BJ (cell line): Measurements from ENCODE around the gene HCCS. TPM values are rescaled to one million over a fixed set of nuclear protein-coding genes. Genes with fewer than 3 reads are reported as not detected.

Experiments used
- CTCF ChIA-PET: fragments of 350-600 bp; formaldehyde crosslinking; extraction: SDS; loops from one replicate; lab custom pipeline; 2021; ENCODE audit warnings: antibody characterized with exemption, inconsistent platforms; lab: Yijun Ruan, JAX
- POLR2A ChIA-PET: fragments of 300-600 bp; sonication (Branson Sonifier 250); formaldehyde crosslinking; extraction: SDS; loops from one replicate; lab custom pipeline; 2021; ENCODE audit warnings: antibody characterized with exemption; lab: Charles Lee
- DNase-seq: peaks from one replicate; pipeline ENCODE4 v3.0.0-alpha.2; 2011; ENCODE audit warnings: low read depth
- H3K27me3 ChIP-seq: 2 replicates; pipeline ENCODE4 v1.6.0; 2011; ENCODE audit warnings: low read length; ENCODE audit not compliant: control insufficient read depth, insufficient read depth
- H3K36me3 ChIP-seq: 2 replicates; pipeline ENCODE4 v1.5.1; 2011; ENCODE audit warnings: low read length; ENCODE audit not compliant: control insufficient read depth, insufficient read depth
- H3K4me3 ChIP-seq: 2 replicates; pipeline ENCODE4 v1.5.1; 2011; ENCODE audit warnings: low read depth, mild to moderate bottlenecking, control low read depth, low read length
- polyA plus RNA-seq: library from polyadenylated mRNA; depleted of rRNA; stranded (reverse); fragments of >200 nt; gene quantifications from 2 replicates; pipeline ENCODE4 v1.2.3, GENCODE V29; 2011
- TF ChIP-seq, protein P1 (sequence below): IDR thresholded peaks from 2 replicates; pipeline ENCODE4 v1.5.1; 2011; ENCODE audit warnings: low read depth, mild to moderate bottlenecking, control low read depth, inconsistent platforms, low read length, moderate library complexity; ENCODE audit not compliant: insufficient read depth

Gene HCCS
- polyA plus RNA-seq, 1 experiment = 18.9 TPM

DNA sequence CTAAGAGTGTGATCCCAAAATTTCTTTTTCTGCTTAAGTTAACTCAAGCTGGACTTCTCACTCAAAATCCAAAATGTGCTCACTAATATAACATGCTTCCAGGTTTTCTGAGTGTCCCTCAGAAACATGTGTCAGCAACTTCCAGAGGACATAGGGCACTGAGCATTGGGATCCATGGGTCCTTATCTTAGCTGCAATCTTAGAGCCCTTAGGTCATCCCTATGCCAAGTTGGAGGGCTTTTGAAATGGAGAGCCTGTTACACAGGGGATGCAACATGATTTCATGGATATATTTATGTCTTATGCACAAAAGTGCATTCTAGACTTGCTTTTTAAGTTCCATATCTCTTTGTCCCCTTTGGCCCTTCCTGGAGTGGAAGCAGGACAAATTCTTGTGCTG lies 11.7 kb upstream of the HCCS start:
- ChIA-PET POLR2A (no interaction called here), CTCF (no interaction called here)
- no peaks in the 10 kb centered on the region for H3K27me3 ChIP-seq
- no peak overlapping the region for H3K4me3 ChIP-seq
- no peak for DNase-seq
- H3K36me3 ChIP-seq = no peaks in the 10 kb centered on the region
- TF ChIP-seq, protein P1, sequence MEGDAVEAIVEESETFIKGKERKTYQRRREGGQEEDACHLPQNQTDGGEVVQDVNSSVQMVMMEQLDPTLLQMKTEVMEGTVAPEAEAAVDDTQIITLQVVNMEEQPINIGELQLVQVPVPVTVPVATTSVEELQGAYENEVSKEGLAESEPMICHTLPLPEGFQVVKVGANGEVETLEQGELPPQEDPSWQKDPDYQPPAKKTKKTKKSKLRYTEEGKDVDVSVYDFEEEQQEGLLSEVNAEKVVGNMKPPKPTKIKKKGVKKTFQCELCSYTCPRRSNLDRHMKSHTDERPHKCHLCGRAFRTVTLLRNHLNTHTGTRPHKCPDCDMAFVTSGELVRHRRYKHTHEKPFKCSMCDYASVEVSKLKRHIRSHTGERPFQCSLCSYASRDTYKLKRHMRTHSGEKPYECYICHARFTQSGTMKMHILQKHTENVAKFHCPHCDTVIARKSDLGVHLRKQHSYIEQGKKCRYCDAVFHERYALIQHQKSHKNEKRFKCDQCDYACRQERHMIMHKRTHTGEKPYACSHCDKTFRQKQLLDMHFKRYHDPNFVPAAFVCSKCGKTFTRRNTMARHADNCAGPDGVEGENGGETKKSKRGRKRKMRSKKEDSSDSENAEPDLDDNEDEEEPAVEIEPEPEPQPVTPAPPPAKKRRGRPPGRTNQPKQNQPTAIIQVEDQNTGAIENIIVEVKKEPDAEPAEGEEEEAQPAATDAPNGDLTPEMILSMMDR = no peak

DNA sequence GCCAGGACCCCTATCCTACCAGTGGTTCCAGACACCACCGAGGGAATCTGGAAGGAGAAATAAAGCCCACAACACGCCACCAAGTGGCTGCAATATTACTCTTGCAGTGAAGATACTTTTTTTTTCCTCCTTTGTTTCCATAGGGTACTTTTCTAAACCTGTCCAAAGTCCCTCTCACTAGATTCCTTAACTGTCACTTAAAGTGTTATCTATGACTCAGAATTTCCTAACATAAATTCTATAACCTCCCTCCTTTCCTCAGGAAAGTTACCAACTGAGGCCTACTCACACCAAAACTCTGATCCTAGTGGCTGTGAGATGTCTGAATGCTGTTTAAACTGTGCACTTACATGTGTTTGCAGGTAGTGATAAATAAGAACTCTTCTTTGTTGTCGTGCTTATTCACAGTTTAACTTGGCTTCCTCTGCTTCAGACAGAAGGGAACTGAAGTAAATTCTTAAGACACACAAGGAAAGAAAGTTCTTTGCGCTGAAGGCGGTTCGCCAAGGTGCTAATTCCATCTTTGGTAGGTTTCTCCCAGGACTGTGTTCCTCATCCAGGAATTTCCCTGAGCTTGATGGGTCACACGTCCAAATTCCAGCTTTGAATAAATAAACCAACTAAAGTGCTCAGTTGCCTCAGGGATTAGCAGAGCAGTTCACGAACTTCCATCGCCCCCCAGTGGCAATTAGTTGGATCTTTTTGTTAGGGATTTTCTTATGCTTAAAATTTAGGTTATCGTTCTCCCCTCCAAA lies 10.7 kb upstream of the HCCS start:
- CTCF ChIA-PET = interaction anchor here (0.5 to 1.0 kb wide), 4 partner anchors 344 to 535 kb away, joined by 3 to 7 read pairs (median 4); no protein-coding TSS in a partner anchor
- POLR2A ChIA-PET = no interaction called here
- Histone ChIP-seq H3K36me3 (no peaks in the 10 kb centered on the region), H3K27me3 (no peaks in the 10 kb centered on the region), H3K4me3 (no peak overlapping the region)
- peak; percentile 31 for DNase-seq
- TF ChIP-seq, protein P1 = peak; percentile 56

DNA sequence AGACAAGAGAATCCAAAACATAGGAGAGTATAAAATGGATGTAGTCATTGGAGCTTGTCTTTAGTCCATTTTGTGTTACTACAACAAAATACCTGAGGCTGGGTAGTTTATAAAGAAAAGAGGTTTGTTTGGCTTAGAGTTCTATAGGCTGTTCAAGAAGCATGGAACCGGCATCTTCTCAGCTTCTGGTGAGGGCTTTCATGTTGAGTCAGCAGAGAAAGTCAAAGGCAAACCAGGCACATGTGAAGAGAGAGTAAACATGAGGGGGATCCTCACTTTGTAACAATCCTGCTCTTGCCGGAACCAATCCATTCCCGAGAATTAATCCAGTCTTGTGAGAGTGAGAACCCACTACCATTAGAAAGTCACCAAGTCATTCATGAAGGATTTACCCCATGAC lies 8.1 kb upstream of the HCCS start:
- CTCF ChIA-PET = interaction anchor here (0.6 kb wide), 1 partner anchor 37 kb away, joined by 5 read pairs; no protein-coding TSS in a partner anchor

DNA sequence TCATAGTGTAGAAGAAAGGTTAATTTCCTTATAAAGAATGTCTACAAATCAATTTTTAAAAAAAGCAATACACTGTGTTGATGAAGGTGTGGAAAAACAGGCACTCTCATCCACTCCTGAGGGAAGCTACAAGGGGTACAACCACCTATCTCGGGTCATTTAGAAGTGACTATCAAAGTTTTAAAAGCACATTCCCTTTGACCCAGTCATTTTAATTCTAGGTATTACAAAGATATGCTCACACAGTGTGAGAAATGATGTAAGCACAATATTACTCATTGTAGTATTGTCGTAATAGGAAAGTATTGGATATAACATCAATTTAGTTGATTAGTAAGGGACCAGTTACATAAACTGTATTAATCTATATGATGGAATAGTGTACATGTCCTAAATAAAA lies 7.4 kb upstream of the HCCS start:
- TF ChIP-seq, protein P1 = no peak
- Histone ChIP-seq H3K4me3 (no peak overlapping the region), H3K36me3 (no peaks in the 10 kb centered on the region), H3K27me3 (no peaks in the 10 kb centered on the region)
- DNase-seq = no peak
- ChIA-PET POLR2A (no interaction called here), CTCF (no interaction called here)

More for the DNA sequence above, 8.1 kb upstream of the HCCS start:
- no peak overlapping the region for H3K4me3 ChIP-seq
- DNase-seq = no peak
- no peaks in the 10 kb centered on the region for H3K27me3 ChIP-seq
- no peaks in the 10 kb centered on the region for H3K36me3 ChIP-seq
- POLR2A ChIA-PET = no interaction called here
- TF ChIP-seq, protein P1 = no peak

DNA sequence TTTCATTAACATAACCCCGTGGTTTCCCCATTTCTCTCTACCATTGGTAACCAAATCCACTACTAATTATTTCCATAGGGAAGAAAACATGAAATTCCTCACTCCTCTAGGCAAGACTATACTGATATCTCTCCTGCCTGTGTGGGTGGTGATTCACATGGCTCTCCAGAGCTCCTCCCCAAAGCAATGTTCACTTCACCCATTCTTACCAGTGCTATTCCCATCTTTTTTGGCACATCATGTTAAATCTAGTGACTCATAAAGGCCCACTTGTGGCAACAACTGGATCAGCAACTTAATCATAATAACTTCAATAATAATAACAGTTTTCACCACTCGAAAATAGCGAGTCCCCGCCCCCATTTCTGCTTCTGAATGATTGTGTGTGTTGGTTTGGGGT lies 6.1 kb upstream of the HCCS start:
- TF ChIP-seq, protein P1 = no peak
- DNase-seq = no peak
- ChIA-PET POLR2A (no interaction called here), CTCF (interaction anchor here (0.6 kb wide), 1 partner anchor 19 kb away, joined by 3 read pairs; no protein-coding TSS in a partner anchor)
- Histone ChIP-seq H3K36me3 (no peaks in the 10 kb centered on the region), H3K27me3 (no peaks in the 10 kb centered on the region), H3K4me3 (no peak overlapping the region)
